BJ (cell line): ENCODE data around the gene TRIM13. TPM values are rescaled to one million over a fixed set of nuclear protein-coding genes. Genes with fewer than 3 reads are reported as not detected.
"Not testable (repeated sequence)": the region's sequence is repeated elsewhere in the genome, so short reads cannot be mapped to it uniquely, and the experiment has no call there.

ENCODE experiments used
- CTCF ChIA-PET: fragments of 350-600 bp; formaldehyde crosslinking; extraction: SDS; loops from one replicate; lab custom pipeline; 2021; ENCODE audit warnings: antibody characterized with exemption, inconsistent platforms; lab: Yijun Ruan, JAX
- POLR2A ChIA-PET: fragments of 300-600 bp; sonication (Branson Sonifier 250); formaldehyde crosslinking; extraction: SDS; loops from one replicate; lab custom pipeline; 2021; ENCODE audit warnings: antibody characterized with exemption; lab: Charles Lee
- DNase-seq: peaks from one replicate; pipeline ENCODE4 v3.0.0-alpha.2; 2011; ENCODE audit warnings: low read depth
- H3K27me3 ChIP-seq: 2 replicates; pipeline ENCODE4 v1.6.0; 2011; ENCODE audit warnings: low read length; ENCODE audit not compliant: control insufficient read depth, insufficient read depth
- H3K36me3 ChIP-seq: 2 replicates; pipeline ENCODE4 v1.5.1; 2011; ENCODE audit warnings: low read length; ENCODE audit not compliant: control insufficient read depth, insufficient read depth
- H3K4me3 ChIP-seq: 2 replicates; pipeline ENCODE4 v1.5.1; 2011; ENCODE audit warnings: low read depth, mild to moderate bottlenecking, control low read depth, low read length
- polyA plus RNA-seq: library from polyadenylated mRNA; depleted of rRNA; stranded (reverse); fragments of >200 nt; gene quantifications from 2 replicates; pipeline ENCODE4 v1.2.3, GENCODE V29; 2011; rRNA removed
- small RNA-seq: library from RNA; depleted of rRNA; stranded (forward); fragments of <200 nt; gene quantifications from one replicate; pipeline ENCODE3, GENCODE V24; 2012; ENCODE audit warnings: low replicate concordance, low read depth; ENCODE audit not compliant: insufficient read length
- TF ChIP-seq, protein P1 (sequence below): IDR thresholded peaks from 2 replicates; pipeline ENCODE4 v1.5.1; 2011; ENCODE audit warnings: low read depth, mild to moderate bottlenecking, control low read depth, inconsistent platforms, low read length, moderate library complexity; ENCODE audit not compliant: insufficient read depth

The TRIM13 gene
- polyA plus RNA-seq, 1 experiment: 11.7 TPM

DNA sequence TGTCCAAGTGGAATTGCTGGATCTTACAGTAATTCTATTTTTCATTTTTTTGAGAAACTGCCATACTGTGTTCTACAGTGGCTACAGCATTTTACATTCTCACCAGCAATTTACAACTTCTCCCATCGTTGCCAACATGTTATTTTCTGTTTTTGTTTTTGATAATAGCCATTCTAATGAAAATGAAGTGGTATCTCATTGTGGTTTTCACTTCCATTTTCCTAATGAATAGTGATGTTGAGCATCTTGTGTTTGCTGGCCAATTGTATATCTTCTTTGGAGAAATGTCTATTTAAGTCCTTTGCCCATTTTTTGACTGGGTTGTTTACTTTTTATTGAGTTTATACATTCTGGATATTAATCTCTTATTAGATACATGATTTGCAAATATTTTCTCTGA, 57.0 kb downstream of the TRIM13 start:
- POLR2A ChIA-PET: no interaction called here
- TF ChIP-seq, protein P1, sequence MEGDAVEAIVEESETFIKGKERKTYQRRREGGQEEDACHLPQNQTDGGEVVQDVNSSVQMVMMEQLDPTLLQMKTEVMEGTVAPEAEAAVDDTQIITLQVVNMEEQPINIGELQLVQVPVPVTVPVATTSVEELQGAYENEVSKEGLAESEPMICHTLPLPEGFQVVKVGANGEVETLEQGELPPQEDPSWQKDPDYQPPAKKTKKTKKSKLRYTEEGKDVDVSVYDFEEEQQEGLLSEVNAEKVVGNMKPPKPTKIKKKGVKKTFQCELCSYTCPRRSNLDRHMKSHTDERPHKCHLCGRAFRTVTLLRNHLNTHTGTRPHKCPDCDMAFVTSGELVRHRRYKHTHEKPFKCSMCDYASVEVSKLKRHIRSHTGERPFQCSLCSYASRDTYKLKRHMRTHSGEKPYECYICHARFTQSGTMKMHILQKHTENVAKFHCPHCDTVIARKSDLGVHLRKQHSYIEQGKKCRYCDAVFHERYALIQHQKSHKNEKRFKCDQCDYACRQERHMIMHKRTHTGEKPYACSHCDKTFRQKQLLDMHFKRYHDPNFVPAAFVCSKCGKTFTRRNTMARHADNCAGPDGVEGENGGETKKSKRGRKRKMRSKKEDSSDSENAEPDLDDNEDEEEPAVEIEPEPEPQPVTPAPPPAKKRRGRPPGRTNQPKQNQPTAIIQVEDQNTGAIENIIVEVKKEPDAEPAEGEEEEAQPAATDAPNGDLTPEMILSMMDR: no peak
- no peak overlapping the region for H3K4me3 ChIP-seq
- no peaks in the 10 kb centered on the region for H3K27me3 ChIP-seq
- DNase-seq: no peak
- no peaks in the 10 kb centered on the region for H3K36me3 ChIP-seq
- CTCF ChIA-PET: no interaction called here

DNA sequence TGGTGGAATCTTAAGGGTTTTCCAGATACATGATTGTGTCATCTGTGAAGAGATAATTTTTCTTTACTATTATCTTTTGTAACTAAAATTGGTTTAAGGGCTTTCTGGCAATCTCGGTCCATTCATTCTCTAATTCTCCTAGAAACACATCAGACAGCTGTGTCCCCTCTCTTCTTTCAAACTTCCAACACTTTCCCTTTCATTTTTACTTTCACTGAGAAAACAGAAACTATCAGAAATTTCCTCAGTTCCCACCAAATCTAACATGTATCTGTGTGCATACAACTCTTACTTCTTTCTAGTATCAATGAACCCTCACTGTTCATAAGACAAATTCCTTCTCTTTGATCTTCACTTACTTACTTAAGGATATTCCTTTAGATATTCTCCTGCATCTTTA, 58.6 kb downstream of the TRIM13 start:
- Histone ChIP-seq H3K36me3 (peaks cover 2% of the 10 kb centered on the region; the same call in 1 of the 2 replicates), H3K27me3 (no peaks in the 10 kb centered on the region), H3K4me3 (no peak overlapping the region)
- TF ChIP-seq, protein P1: no peak
- DNase-seq: no peak
- ChIA-PET CTCF (no interaction called here), POLR2A (no interaction called here)

DNA sequence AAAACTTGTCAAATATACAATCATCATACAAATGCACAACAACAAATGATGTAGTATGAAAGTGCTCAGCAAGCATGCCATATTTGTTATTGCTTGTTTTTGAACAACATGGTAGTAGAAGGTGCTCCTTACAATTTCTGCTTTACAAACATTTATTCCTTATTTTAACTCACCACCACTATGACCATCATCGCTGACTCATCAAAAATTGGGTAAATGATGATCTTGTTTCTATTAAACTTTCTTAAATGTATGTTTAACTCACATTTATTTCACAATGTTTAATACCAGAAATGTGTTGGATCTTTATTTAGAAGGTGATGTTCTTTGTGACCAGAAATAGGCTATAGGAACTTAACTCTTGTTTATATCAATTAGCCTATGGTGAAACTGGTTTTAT, 63.9 kb downstream of the TRIM13 start:
- no peak for DNase-seq
- ChIA-PET CTCF (no interaction called here), POLR2A (no interaction called here)
- TF ChIP-seq, protein P1: no peak
- Histone ChIP-seq H3K27me3 (no peaks in the 10 kb centered on the region), H3K4me3 (no peak overlapping the region), H3K36me3 (peaks cover 2% of the 10 kb centered on the region; the same call in 1 of the 2 replicates)

DNA sequence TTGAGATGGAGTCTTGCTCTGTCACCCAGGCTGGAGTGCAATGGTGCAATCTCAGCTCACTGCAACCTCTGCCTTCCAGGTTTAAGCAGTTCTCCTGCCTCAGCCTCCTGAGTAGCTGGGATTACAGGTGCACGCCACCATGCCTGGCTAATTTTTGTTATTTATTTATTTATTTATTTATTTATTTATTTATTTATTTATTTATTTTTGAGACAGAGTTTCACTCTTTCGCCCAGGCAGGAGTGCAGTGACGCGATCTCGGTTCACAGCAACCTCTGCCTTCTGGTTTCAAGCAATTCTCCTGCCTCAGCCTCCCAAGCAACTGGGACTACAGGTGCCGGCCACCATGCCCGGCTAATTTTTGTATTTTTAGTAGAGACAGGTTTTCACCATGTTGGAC, 65.5 kb downstream of the TRIM13 start:
- H3K27me3 ChIP-seq, H3K4me3 ChIP-seq, H3K36me3 ChIP-seq, POLR2A ChIA-PET, DNase-seq: not testable (repeated sequence)
- CTCF ChIA-PET: interaction anchor here (0.9 kb wide), 1 partner anchor 65 kb away, joined by 3 read pairs; no protein-coding TSS in a partner anchor

DNA sequence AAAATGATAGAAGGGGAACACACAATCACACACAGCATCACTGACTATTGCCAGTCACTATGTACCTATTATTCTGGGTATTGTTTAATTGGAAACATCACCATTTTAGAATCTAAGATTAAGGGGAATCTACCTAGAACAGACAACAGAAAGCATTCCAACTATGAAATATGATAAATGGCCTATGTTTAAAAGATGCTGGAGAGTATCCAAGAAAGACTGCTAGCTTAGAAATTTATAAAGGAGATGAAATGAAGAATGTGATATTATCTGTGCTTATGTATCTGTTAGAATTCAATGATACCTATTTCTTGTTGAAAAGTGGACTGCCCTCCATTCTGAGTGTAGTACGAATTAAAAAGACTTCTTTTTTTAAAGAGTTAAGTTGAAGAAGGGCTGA, 68.9 kb downstream of the TRIM13 start:
- TF ChIP-seq, protein P1: no peak
- Histone ChIP-seq H3K36me3 (peaks cover 2% of the 10 kb centered on the region), H3K27me3 (no peaks in the 10 kb centered on the region), H3K4me3 (no peak overlapping the region)
- DNase-seq: no peak
- ChIA-PET CTCF (no interaction called here), POLR2A (no interaction called here)

Small RNAs within 50 kb of the gene (small RNA-seq; reads per million reads assigned to genes)
- 681 reads per million, percentile 96 among the genes with 10 or more reads in this experiment for gene MIR16-1
- 35.0 reads per million, percentile 87 among the genes with 10 or more reads in this experiment for gene MIR3613
- gene RF02105: not detected
- gene RF02106: not detected
- not detected for gene RF02107
- gene RF02108: not detected

Other genes starting within 250 kb of the TRIM13 start
- gene KPNA3, start 204.4 kb upstream of the TRIM13 start, polyA plus RNA-seq: 14.9 and 28.1 TPM in 2 replicates
- 3.3 and 6.5 TPM in 2 replicates for gene SPRYD7, start 60.7 kb upstream of the TRIM13 start, polyA plus RNA-seq
- 1.3 and 1.9 TPM in 2 replicates for gene KCNRG, start 18.4 kb downstream of the TRIM13 start, polyA plus RNA-seq